Rectal smooth muscle tissue (tissue), 1 donor: ENCODE data around the gene XPR1.

Experiments
- H3K27ac ChIP-seq: one replicate; pipeline ENCODE4 v1.7.0; 2013; ENCODE audit warnings: low read depth, low read length, inconsistent platforms
- H3K27me3 ChIP-seq: one replicate; pipeline ENCODE4 v1.7.0; 2013; ENCODE audit warnings: low read length; ENCODE audit not compliant: control insufficient read depth, insufficient read depth
- H3K36me3 ChIP-seq: one replicate; pipeline ENCODE4 v1.7.0; 2013; ENCODE audit warnings: low read length; ENCODE audit not compliant: control insufficient read depth, insufficient read depth
- H3K4me1 ChIP-seq: one replicate; pipeline ENCODE4 v1.7.0; 2013; ENCODE audit warnings: low read length; ENCODE audit not compliant: control insufficient read depth, insufficient read depth
- H3K4me3 ChIP-seq: one replicate; pipeline ENCODE4 v1.7.0; 2013; ENCODE audit warnings: low read length
- H3K9ac ChIP-seq: one replicate; pipeline ENCODE4 v1.7.0; 2013; ENCODE audit warnings: low read length

The XPR1 gene

DNA sequence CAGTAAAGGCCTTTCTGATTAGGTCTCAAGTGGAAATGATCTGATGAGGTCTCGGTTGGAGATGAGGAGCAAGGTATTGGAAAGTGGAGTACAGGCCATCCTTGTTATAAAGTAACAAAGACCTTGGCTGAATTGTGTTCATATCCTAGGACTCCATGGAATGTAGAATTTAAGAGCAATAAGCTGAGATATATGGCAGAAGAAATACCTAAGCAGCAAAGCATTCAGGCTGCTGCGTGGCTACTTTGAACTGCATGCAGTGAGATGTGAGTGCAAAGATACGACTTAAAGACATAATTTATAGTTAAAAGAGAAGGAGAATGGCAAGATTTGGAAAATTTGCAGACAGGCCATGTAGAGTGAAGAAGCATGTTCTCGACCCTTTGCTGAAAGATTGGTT is 11.2 kb upstream of the XPR1 start:
- H3K27ac ChIP-seq, result no peak overlapping the region
- H3K9ac ChIP-seq, result no peak overlapping the region
- no peaks in the 10 kb centered on the region for H3K27me3 ChIP-seq
- H3K4me1 ChIP-seq, result no peaks in the 10 kb centered on the region
- no peak overlapping the region for H3K4me3 ChIP-seq
- no peaks in the 10 kb centered on the region for H3K36me3 ChIP-seq

DNA sequence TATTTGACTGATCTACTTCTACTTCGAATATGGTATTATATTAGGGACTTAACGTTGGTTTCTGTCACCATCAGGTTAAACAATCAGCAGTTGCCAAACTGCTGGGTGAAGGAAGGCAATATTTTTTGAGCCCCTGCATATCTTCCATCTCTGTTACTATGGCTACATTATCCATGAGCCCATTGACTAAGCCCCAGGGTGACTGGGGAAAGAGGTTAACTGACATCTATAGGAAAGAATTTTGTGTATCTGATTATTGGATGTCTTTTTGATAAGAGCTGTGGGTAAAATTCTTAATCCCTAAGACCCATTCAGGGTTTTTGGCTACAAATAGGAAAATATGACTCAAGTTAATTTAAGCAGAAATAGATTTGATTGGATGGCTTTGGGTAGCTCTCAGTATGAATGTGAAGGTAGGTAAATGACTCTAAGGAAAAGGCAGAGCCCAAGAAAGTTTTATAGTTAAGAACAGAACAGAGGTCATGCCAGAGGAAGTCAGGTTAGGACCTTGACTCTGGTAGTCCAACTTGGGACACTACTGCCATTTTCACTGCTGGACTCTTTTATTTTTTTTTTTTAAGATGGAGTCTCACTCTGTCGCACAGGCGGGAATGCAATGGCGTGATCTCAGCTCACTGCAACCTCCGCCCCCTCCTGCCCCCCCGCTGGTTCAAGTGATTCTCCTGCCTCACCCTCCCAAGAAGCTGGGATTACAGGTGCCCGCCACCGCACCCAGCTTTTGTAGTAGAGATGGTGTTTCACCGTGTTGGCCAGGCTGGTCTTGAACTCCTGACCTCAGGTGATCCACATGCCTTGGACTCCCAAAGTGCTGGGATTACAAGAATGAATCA is 8.9 kb upstream of the XPR1 start:
- no peaks in the 10 kb centered on the region for H3K36me3 ChIP-seq
- no peak overlapping the region for H3K27ac ChIP-seq
- H3K9ac ChIP-seq, result no peak overlapping the region
- H3K4me1 ChIP-seq, result no peaks in the 10 kb centered on the region
- H3K4me3 ChIP-seq, result no peak overlapping the region
- no peaks in the 10 kb centered on the region for H3K27me3 ChIP-seq

DNA sequence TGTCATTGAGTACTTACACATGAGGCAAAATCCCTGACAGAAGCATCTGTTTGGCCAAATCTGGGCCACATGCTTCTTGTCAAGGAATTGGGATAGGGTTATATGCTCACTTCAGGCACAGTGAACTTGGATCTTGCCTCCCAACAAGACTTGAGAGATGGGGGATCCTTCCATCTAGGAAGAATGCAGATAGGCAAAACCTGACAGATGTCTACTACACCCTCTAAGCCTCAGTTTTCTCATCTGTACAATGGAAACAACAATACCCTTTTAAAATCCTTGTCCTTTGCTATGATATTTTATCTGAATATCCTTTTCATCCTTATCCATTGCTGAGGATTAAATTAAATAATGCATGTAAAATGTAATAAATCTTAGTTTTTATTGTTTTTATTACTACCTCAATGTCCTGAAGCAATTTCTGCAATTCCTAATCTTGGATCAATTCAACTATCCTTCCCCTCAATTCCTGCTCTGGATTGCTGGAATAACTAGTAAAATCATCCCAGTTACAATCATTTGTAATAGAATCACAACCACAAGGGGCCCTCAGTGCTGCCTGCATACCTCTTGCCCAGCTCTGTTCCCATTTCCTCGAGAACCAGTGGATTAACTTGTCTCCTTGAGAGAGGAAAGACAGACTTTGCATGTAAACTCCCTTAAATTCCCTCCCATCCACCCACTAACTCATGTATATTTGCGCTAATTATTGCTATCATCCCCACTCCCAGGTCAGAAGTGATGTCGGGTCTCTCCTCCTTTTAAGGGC is 8.1 kb upstream of the XPR1 start:
- no peak overlapping the region for H3K27ac ChIP-seq
- no peak overlapping the region for H3K9ac ChIP-seq
- no peaks in the 10 kb centered on the region for H3K4me1 ChIP-seq
- H3K27me3 ChIP-seq, result no peaks in the 10 kb centered on the region
- H3K4me3 ChIP-seq, result no peak overlapping the region
- no peaks in the 10 kb centered on the region for H3K36me3 ChIP-seq

DNA sequence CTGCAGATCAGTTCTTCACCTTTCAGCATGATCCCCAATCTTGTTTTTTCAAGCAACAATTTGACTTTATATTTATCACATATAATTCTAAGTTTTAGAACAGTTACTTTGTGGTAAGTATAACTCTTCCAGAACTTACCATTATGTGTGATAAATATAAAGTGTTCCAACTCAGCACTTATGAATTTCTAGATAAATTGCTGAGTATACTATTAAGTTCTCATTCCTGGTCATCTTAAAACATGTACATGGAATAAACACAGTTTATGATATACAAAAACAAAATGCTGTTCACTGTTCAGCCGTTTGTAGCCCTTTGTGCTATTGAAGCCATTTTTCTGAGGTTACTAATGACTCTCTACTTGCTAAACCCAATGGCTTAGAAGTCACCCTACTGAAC is 5.1 kb upstream of the XPR1 start:
- H3K36me3 ChIP-seq, result no peaks in the 10 kb centered on the region
- no peaks in the 10 kb centered on the region for H3K27me3 ChIP-seq
- no peak overlapping the region for H3K9ac ChIP-seq
- no peak overlapping the region for H3K27ac ChIP-seq
- no peak overlapping the region for H3K4me3 ChIP-seq
- no peaks in the 10 kb centered on the region for H3K4me1 ChIP-seq

DNA sequence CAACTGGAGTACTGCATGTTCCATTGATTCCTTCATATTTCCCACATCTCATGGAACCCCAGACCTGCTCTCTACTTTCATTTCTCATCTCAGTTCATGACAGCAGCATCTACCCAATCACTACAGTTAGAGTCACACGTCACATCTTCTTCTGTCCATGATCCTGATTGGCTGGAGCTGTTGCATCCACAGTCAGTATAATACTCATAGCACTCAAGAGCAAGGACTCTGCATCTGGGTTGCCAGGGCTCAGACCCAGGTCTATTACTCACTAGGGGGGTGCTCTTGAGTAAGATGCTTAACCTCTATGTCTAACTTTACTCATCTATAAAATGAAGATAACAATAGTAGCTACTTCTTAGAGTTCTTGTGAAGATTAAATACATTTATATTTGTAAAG is 4.4 kb upstream of the XPR1 start:
- Histone ChIP-seq H3K9ac (no peak overlapping the region), H3K27ac (no peak overlapping the region), H3K36me3 (no peaks in the 10 kb centered on the region), H3K4me1 (no peaks in the 10 kb centered on the region), H3K27me3 (no peaks in the 10 kb centered on the region), H3K4me3 (no peak overlapping the region)

DNA sequence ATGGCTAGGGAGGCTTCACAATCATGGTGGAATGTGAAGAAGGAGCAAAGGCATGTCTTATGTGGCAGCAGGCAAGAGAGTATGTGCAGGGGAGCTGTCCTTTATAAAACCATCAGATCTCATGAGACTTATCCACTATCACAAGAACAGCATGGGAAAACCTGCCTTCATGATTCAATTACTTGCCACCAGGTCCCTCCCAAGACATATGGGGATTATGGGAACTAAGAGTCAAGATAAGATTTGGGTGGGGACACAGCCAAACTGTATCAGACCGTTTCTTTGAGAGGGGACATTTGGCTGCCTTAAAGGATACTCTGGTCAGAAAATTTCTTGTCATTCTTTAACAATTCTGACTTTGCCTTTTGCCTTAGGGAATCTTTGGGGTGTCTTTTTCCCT is 3.2 kb upstream of the XPR1 start:
- Histone ChIP-seq H3K27ac (no peak overlapping the region), H3K9ac (no peak overlapping the region), H3K36me3 (no peaks in the 10 kb centered on the region), H3K4me3 (no peak overlapping the region), H3K4me1 (no peaks in the 10 kb centered on the region), H3K27me3 (no peaks in the 10 kb centered on the region)

DNA sequence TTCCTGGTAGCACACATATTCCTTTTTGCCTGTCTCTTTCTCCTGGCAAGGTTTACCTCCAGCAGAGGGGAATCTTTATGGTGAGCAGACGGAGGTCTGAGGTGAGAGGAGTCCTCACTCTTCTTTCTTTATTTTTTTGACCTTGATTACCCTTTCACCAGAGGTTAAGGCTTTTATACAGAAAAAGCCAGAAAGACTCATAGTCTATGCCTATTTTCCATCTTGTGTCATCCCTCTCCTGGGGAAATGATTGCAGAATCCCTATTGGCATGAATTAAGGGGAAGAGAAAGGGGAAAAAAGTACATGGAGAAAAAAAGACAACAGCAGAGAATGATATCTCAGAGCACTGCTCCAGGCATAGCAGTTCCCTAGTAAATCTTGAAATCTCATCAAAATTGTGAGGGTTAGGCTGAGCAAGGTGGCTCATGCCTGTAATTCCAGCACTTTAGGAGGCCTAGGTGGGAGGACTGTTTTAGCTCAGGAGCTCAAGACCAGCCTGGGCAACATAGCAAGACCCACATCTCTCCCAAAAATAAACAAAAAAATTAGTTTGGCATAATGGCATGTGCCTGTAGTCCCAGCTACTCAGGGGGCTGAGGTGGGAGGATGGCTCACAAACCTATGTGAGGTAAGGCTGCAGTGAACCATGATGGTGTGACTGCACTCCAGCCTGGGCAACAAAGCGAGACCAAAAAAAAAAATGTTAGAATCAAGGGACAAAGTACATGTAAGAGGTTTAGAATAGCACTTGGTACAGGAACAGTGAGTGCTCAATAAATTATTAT is 1.2 kb upstream of the XPR1 start:
- H3K36me3 ChIP-seq, result no peaks in the 10 kb centered on the region
- no peak overlapping the region for H3K27ac ChIP-seq
- no peaks in the 10 kb centered on the region for H3K4me1 ChIP-seq
- no peak overlapping the region for H3K4me3 ChIP-seq
- H3K9ac ChIP-seq, result no peak overlapping the region
- no peaks in the 10 kb centered on the region for H3K27me3 ChIP-seq

DNA sequence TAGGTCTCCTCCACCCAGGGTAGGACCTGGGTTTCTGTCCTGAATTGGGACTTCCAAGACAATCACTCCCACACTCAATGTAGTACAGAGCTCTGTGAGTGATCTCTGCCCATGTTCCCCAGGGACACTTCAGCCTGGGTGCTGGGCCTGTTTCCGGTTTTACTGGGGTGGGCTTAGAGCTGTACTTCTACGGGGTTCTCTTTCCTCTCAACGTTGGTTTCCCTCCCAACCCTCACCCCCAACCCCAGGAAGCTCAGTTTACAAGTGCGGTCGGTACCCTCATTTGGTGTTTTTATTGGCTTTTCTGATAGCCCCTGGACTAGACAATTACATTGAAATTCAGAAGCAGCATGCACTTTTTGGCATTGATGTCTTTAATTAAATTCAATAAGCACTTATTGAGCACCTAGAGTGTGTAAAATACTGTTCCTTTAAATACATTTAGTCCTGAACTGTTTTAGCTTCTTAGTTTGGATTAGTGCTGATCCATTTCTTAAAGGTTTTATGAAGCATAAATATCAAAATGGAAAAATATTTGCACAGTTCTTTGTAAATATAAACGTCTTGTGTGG is 542 bp upstream of the XPR1 start:
- H3K4me3 ChIP-seq, result no peak overlapping the region
- no peaks in the 10 kb centered on the region for H3K4me1 ChIP-seq
- H3K27ac ChIP-seq, result no peak overlapping the region
- no peaks in the 10 kb centered on the region for H3K36me3 ChIP-seq
- no peak overlapping the region for H3K9ac ChIP-seq
- H3K27me3 ChIP-seq, result no peaks in the 10 kb centered on the region

DNA sequence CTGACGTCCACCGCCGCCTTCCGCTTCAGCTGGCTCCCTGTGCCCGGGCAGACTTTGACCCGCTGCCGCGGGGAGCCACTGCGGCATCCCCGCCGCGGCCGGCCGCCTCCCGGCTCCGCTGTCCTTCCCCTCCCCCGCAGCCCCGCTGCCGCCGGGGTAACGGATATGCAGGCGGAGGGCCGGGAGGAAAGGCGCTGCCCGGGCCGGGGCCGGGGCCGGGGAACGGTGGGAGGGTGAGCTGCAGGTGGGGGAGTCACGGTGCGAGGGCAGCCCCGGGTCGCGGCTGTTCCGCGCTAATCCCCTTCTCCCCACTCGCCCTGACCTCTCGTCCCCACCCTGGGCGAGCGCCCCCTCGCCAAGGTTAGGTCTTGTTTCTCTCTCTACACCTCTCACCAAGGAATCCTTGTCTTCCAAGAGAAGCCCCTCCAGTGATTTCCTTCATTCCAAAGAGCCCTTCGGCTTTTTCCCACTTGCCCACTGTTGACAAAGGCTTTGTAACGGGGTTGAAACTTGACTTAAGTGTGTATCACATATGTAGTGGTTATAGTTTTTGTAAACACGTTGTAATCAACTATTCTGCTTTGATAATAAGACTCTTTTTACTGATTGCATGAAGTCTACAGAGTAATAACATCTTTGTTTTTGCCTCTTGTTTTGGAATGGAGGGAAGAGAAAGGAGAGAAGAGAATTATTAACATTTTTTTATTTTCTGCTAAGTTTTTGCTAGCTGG is 669 bp downstream of the XPR1 start:
- Histone ChIP-seq H3K27ac (peak overlapping the region; percentile 84), H3K4me1 (no peaks in the 10 kb centered on the region), H3K36me3 (no peaks in the 10 kb centered on the region)

DNA sequence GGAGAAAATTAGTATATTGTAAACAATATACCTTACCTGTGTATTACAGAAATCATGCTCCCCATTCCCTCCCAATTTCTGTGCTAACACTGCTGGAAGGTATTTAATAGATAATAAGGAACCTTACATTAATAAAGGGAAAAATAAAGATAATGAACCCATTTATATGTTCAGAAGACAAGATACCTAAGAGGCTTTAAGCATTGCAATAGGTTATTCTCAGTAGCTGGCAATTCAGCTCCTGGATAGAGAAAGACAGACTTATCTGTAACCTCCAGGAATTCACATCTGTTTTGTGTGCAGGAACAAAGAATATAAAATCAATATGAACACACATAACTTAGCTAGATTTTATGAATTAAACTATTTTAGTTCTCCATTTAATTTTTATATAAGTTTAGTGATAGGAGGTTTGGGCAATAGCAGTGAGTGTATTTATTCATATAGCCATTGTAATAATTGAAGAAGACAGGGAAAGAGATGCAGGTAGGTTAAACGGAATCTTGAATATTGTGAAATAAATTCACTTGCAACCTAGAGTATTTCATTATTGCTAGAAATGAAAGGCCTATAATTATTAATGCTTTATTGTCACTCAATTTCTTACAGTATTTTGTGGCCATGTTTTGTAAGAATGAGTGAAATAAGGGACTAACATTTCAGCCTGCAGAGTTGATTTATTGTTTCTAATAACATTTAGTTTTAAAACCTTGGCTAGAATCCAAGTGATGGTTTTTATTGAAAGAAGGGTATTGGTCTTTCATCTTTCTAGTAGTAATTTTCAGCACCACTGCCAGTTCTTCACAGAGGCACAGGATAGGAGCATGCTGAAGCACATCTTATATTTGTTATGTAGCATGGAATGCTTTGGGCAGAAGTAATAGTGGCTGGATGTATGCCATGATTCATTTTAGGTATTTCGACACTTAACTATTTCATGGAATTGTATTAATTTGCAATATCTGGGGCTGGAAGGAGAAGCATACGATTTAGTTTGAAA is 1.5 kb downstream of the XPR1 start:
- H3K27ac ChIP-seq, result no peak overlapping the region
- no peaks in the 10 kb centered on the region for H3K27me3 ChIP-seq
- no peaks in the 10 kb centered on the region for H3K36me3 ChIP-seq
- no peak overlapping the region for H3K9ac ChIP-seq
- H3K4me1 ChIP-seq, result no peaks in the 10 kb centered on the region
- no peak overlapping the region for H3K4me3 ChIP-seq

More for the DNA sequence above, 669 bp downstream of the XPR1 start:
- no peaks in the 10 kb centered on the region for H3K27me3 ChIP-seq
- peak overlapping the region; percentile 98 for H3K4me3 ChIP-seq
- peak overlapping the region; percentile 54 for H3K9ac ChIP-seq

DNA sequence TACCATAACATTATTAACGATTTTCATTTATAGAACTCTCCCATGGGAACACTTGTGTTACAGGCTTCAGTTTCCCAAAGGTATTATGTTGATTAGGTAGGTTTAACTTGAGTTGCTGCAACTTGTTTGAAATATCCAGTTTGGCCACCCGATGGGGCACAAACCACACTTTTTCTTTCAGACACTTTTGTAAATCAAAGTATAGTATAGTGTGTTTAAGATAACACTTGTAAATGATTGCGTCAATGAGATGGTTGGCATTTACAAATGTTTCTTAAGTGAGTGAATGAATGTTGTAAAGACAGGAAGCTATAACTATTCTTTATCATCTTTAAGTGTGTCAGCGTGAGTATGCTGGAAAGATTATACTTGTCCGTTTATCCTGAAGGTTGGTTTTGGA is 4.3 kb downstream of the XPR1 start:
- Histone ChIP-seq H3K4me3 (no peak overlapping the region), H3K27me3 (no peaks in the 10 kb centered on the region), H3K9ac (no peak overlapping the region), H3K36me3 (no peaks in the 10 kb centered on the region), H3K27ac (no peak overlapping the region), H3K4me1 (no peaks in the 10 kb centered on the region)
